Cardiac fibroblast (primary cell): ENCODE measurements around the gene TMEM126A.
"Not testable (repeated sequence)": the region's sequence is repeated elsewhere in the genome, so short reads cannot be mapped to it uniquely, and the experiment has no call there.

ENCODE experiments used
- DNase-seq, 2 donors: peaks; one replicate each; pipeline versions ENCODE4 v3.0.0 to v3.0.0-alpha.2; 2010; ENCODE audit warnings: low read depth in 2 of 2
- H3K4me3 ChIP-seq, 2 donors: replicated peaks in 1 of 2; 1 replicate in 1 of 2; 2 replicates in 1 of 2; pipeline ENCODE4 v1.5.1; 2011; ENCODE audit warnings: low read depth in 2 of 2, low read length in 2 of 2, mild to moderate bottlenecking in 2 of 2, moderate library complexity in 1 of 2
- TF ChIP-seq, protein P1 (sequence below): IDR thresholded peaks from one replicate; pipeline ENCODE4 v1.5.1; 2011; ENCODE audit warnings: low read depth, mild to moderate bottlenecking, low read length, inconsistent platforms

The TMEM126A gene

DNA sequence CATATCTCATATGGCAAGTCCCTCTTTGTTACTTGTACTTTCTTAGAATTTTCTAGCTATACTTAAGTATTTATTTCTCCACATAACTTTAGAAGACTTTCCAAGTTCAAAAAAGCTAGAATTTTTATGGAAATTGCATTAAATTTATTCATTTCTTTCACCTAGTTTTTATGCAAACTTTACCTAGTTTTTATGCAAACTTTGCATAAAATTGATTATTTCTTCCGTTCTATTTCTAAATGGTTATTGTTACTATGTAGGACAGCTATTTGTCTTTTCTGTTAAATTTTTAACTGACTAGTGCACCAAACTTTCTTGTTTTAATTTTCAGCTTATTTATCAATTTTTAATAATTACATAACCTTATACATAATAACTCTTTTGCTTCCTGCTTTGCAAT, 20.4 kb downstream of the TMEM126A start:
- no peak for DNase-seq
- H3K4me3 ChIP-seq: no peak overlapping the region
- TF ChIP-seq, protein P1, sequence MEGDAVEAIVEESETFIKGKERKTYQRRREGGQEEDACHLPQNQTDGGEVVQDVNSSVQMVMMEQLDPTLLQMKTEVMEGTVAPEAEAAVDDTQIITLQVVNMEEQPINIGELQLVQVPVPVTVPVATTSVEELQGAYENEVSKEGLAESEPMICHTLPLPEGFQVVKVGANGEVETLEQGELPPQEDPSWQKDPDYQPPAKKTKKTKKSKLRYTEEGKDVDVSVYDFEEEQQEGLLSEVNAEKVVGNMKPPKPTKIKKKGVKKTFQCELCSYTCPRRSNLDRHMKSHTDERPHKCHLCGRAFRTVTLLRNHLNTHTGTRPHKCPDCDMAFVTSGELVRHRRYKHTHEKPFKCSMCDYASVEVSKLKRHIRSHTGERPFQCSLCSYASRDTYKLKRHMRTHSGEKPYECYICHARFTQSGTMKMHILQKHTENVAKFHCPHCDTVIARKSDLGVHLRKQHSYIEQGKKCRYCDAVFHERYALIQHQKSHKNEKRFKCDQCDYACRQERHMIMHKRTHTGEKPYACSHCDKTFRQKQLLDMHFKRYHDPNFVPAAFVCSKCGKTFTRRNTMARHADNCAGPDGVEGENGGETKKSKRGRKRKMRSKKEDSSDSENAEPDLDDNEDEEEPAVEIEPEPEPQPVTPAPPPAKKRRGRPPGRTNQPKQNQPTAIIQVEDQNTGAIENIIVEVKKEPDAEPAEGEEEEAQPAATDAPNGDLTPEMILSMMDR: no peak

DNA sequence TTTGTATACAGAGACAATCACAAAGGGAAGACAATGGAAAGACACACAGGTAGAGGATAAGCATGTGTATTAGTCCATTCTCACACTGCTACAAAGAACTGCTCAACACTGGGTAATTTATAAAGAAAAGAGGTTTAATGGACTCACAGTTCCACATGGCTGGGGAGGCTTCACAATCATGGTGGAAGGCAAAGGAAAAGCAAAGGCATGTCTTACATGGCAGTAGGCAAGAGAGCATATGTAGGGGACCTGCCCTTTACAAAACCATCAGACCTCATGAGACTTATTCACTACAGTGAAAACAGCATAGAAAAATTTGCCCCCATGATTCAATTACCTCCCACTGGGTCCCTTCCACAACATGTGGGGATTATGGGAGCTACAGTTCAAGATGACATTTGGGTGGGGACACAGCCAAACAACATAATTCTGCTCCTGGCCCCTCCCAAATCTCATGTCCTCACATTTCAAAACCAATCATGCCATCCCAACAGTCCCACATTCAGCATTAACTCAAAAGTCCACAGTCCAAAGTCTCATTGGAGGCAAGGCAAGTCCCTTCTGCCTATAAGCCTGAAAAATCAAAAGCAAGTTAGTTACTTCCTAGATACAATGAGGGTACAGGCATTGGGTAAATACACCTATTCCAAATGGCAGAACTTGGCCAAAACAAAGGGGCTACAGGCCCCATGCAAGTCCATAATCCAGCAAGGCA, 23.3 kb downstream of the TMEM126A start:
- DNase-seq, H3K4me3 ChIP-seq: not testable (repeated sequence)

DNA sequence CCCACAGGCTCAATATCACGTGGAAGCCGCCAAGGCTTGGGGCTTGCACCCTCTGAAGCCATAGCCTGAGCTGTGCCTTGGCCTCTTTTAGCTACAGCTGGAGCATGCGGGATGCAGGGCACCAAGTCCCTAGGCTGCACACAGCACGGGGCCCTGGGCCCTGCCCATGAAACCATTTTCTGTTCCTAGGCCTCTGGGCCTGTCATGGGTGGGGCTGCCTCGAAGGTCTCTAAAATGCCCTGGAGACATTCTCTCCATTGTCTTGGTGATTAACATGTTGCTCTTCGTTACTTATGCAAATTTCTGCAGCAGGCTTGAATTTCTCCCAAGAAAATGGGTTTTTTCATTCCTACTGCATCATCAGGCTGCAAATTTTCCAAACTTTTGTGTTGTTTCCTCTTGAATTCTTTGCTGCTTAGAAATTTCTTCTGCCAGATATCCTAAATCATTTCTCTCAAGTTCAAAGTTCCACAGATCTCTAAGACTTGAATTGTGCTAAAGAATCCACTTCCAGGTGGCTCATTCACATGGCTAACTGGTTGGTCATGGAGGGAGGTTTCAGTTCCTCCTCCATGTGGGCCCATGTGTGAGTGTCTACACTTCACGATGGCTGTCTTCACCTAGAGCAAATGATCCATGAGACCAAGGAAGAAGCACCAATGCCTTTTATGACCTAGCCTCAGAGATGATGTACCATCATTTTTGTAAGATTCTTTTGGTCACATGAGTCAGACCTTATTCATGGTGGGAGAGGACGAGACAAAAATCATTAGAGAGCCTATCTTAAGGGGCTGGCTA, 24.5 kb downstream of the TMEM126A start:
- no peak overlapping the region for H3K4me3 ChIP-seq
- TF ChIP-seq, protein P1: no peak
- DNase-seq: no peak

DNA sequence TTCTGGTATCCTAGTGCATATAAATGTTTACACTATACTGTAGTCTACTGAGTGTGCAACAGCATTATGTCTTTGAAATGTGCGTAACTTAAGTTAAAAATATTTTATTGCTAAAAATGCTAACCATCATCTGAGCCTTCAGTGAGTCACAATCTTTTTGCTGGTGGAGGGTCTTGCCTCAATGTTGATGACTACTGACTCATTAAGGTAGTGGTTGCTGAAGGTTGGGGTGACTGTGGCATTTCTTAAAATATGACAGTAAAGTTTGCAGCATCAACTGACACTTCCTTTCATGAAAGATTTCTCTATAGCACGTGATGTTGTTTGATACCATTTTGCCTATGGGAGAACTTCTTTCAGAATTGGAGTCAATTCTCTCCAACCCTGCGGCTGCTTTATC, 25.6 kb downstream of the TMEM126A start:
- no peak for DNase-seq
- TF ChIP-seq, protein P1: no peak
- no peak overlapping the region for H3K4me3 ChIP-seq

DNA sequence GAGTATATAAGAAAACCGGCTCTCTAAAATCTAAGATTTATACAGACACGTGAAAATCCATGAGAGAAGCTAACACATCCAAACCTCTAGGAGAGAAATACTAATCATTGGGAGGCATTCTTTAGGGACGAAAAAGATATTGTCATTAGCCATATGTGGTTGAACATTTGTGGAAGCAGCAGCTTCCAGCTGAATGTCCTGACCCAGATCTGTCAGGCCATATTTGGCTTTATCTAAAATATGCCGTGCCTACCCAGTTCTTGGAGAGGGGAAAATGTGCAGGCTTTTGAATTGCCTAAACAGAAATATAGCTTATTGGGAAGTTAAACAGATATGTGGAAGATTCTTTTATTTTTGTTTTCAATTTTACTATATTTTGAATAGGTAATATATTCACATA, 31.8 kb downstream of the TMEM126A start:
- DNase-seq: no peak
- H3K4me3 ChIP-seq: no peak overlapping the region
- TF ChIP-seq, protein P1: no peak

DNA sequence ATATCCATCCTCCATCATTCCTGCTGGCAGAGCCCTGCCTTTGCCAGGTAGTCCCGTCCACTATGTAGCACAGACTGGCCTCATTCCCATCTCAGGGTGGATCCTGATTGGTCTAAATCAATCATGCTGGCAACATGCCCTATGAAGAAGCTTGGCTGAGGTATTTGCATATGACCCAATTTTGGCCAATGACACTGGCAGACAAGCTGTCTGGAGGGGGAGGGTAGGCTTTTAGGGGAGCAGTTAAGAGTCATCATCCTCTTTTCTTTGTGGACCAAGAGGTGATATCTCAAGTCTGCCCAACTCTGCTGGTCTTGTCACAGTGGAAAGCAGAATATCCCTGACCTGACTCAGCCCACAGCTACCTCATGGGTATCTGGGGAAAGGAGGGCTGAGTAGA, 33.1 kb downstream of the TMEM126A start:
- no peak for DNase-seq
- no peak overlapping the region for H3K4me3 ChIP-seq
- TF ChIP-seq, protein P1: no peak

DNA sequence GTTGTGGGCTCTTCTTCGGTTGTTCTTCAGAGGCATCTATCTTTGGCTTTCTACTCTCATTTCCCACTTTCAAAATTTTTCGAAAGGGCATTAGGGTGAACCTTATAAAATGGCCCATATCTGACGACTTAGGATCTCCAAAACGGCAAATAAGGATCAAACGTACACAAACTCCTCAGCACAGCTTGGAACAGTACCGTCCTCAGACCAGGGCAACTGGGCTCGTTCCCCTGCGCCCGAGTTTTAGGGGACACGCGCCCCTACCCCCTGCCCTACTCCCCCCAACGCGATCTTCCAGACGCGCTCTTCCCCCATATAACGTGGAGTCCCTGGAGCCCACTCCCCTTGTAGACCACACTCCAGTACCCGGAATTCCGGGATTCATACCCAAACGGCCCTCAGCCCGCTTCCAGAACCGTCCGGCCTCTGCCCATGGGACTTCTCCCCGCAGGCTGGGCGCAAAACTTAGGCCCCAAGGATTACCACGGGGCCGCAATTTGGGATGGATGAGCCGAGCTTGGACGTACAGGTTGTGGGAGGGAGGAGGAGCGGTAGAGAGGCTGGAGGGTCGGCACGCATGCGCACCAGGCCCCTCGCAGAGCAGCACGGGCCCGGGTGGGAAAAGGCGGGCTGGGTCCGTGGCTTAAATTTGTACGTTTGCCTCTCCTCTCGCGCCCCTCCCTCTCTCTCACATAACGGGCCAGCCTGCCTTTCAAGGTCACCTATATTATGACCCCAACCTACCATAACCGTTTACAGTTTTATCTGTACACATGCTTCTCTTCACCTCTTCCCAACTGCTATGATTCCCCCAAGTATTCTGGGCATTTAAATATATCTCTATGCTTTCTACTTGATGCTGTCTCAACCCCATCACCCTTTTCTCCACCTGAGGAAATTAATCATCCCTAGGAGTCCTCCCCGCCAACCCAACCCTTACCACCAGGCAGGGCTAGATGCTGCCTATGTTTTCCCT, 34.9 kb downstream of the TMEM126A start:
- H3K4me3 ChIP-seq: peak overlapping the region; percentile 60 to 65
- peak; percentile 49 to 68 for DNase-seq
- TF ChIP-seq, protein P1: no peak
